ENCODE results near the gene NPPC.

GRCh38 chr2:231955758-231956472 is 29.7 kb upstream of the NPPC start:
- TF ChIP-seq, protein P1, sequence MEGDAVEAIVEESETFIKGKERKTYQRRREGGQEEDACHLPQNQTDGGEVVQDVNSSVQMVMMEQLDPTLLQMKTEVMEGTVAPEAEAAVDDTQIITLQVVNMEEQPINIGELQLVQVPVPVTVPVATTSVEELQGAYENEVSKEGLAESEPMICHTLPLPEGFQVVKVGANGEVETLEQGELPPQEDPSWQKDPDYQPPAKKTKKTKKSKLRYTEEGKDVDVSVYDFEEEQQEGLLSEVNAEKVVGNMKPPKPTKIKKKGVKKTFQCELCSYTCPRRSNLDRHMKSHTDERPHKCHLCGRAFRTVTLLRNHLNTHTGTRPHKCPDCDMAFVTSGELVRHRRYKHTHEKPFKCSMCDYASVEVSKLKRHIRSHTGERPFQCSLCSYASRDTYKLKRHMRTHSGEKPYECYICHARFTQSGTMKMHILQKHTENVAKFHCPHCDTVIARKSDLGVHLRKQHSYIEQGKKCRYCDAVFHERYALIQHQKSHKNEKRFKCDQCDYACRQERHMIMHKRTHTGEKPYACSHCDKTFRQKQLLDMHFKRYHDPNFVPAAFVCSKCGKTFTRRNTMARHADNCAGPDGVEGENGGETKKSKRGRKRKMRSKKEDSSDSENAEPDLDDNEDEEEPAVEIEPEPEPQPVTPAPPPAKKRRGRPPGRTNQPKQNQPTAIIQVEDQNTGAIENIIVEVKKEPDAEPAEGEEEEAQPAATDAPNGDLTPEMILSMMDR (IDR thresholded peaks at IDR 0.05) = no peak
- no peak for TF ChIP-seq POLR2AphosphoS5 (IDR thresholded peaks at IDR 0.05)
- no peak for TF ChIP-seq POLR2A (IDR thresholded peaks at IDR 0.05)
